Measurements from ENCODE around the gene EEPD1.
"Not testable (repeated sequence)": the region's sequence is repeated elsewhere in the genome, so short reads cannot be mapped to it uniquely, and the experiment has no call there.

The EEPD1 gene

DNA sequence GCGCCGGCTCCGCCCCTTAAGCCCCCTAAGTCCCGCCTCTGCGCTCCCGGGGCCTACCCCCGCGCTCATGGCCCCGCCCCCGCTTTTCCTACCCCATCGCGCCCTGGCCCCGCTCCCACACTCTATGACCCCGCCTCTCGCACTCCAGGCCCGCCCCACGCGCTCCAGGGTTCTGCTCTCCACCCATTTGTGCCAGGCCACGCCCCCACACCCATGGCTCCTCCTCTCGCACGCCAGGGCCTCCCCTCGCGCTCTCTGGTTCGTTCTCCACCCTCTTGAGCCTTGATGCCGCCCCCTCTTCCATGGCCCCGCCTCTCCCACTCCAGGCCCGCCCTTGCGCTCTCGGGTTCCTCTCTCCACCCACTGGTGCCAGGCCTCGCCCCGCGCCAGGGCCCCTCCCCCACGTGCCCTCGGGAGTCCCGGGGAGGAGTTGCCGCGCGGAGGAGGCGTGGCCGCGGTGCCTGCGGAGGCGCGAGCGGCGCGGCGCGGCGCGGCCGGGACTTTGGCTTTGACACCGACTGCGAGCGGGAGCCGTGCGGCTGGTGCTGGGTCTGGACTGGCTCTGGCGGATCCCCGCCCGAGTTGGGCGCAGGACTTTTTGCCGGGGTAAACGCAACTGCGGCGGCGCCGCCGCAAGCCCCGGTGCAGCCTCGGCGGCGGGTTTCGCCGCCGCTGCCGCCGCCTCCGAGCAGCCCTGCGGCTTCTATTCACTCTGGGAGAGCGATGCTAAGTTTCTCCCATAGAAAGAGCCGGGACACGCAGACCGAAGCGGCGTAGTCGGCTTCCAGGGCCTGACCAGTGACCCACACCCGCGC lies at the start of gene EEPD1:
Gene EEPD1 (plus strand): TSS at position 499 of the 815 bp plus-strand sequence. CDS start 1,071 bp downstream, outside the sequence.
- peak; percentile 100 for DNase-seq

DNA sequence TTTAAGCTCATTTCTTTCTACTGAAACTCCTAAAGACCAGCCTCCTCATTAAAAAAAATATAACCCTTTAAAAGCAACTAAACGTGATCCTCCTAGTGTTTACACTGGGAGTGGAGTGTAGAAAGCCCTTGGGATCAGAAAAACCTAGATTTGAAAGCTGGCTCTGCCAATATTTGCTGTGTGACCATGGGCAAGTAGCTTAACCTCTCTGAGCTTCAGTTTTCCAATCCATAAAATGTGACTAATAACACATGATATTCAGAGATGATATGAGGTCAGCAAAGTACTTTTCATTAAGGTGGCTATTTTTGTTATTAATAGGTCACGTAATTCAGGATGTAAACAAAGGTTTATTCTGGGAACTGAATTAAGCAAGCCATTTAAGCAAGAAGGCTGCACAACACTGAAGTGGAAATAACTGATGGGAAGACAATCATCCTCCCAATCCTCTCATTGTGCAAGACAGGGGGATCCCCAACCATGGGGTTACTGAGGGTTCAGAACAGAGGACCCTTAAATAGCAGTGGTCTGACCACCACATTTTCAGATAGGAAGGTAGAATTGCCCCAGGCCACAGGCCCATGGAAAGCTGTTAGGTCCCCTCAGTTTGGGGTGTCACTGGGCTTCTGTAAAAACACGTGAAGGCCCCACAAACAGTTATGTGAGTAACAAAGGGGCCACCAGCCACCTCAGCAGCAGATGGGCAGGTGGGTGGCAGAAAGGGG lies 49.1 kb upstream of the EEPD1 start:
- DNase-seq = no peak

DNA sequence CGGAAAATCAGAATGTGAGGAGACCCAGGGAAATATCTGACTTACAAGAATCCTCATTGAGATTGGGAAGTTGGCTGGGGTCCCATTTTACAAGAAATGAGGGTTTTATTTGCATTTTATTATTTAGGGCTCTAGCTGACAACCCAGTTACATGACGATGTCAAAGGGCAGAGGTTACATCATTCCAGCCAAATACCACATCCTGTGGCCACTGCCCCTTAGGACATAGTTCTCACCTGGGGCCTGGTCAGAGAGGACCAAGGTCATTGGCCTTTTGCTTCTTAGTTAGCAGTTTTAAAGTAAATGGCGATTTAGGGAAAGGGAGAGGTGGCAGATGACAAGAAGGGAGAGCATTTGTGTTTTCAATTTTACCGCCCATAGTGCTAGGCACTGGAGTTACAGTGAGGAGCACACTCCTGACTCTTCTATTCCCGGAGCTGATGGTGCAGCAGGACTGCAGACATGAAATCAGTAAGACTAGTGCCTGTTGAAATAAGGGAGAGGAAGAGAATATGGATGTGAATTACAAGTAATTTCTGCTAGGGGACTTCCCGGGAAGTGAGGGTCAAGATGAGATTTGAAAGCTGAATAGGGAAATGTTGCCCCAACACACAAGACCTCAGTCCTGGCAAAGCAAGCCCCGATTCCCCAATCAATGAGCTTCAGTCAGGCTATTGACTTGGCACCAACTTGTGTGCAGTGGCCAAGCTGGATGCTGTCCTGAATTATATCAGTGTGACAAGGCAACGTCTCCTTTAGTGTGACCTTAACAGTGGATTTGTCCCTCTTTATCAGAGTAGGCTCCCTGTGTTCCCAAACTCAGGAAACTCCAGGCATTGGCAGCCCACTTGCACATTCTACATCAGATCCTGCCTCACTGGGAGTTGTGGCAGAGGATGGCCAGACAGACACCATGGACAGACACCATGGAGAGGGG lies 45.8 kb upstream of the EEPD1 start:
- DNase-seq = not testable (repeated sequence)

DNA sequence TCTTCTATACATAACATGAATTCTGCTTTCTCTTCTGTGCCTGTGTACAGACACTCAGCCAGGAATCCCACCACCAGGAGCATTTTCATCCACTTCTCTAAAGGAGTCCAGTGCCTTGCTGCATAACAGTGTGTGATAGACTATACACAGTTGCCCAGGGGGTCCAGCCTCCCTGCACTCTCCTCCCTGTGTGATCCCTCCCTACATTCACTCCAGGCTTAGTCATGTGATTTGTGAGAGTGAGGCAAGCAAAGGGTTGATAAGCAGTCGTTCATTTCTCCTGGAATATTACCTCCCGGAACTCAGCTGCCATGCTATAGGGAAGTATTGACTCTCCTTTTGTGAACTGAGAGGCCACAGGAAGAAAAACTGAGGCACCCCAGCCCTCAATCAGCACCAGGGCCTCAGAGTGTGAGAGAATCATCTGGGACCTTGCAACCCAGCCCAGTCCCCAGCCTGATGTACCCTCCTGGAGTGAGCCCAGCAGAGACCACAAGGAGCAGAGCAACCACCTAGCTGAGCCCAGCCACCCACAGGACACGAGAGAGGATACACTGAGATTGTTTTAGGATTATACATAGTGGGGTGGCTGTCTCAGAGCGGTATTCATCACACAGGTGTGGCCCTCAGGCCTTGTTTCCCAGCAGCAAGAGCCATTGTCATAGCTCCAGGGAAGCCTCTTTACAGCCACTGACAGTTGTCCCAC lies 45.0 kb upstream of the EEPD1 start:
- DNase-seq = no peak

DNA sequence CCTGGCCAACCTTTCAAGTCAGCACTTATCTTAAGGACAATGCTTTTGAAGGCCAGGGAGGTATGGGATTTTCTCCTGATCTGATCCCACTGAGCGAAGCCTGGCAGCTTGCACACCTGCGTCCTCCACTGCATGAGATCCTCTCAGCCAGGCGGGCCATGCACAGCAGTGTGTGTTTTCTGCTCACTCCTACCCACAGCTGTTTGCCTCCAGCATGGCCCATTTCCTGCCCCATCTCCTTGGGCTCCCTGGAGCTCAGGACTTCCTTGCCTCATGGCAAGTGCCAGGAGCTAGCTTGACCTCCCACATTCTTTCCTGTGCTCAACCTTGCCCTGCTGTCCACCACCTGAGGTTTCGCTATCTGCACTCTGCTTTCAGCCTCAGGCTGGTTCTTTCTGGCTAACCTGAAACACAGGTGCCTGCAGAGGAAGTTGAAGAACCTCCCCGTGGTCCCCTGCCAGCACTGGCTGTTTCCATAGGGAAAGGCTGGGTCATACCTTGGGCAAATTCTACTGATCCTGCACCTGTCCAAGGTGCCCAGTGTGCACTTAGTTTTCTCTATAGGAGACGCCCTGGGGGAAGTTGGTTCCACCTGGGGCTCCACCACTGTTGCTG lies 43.9 kb upstream of the EEPD1 start:
- no peak for DNase-seq

DNA sequence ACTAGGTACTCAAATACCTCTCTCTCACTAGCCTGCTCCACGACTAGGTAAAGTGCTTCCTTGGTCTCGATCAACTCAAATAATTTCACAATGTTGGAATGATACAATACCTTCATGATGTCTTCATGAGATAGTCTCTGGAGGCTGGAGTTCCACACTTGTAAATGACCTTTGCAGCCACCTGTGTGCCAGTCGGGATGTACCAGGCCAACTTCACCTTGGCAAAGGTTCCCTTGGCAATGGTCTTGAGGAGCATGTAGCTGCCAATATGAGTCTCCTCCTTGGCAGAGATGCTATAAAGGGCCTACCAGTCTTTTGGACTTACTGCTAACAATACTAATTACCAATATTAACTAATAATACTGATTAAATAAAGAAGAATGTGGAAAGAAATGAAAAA lies 42.5 kb upstream of the EEPD1 start:
- DNase-seq = no peak

DNA sequence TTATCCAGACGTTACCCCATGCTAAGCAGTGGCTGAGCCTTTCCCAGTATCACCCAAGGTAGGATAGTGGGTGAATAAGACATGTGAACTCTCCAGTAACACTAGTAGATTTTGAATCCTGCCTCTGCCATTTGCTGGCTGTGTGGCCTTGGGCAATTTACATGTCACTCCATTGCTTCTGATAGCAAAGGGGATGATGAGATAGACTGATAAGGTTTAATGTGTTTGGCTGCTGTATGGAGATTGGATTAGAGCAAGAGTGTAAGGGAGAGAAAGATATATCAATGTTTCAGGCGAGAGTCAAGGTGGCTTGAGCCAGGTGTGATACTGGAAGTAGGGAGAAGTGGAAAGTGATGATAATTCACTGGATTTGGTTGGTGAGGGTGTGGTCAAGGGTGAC lies 40.1 kb upstream of the EEPD1 start:
- no peak for DNase-seq

DNA sequence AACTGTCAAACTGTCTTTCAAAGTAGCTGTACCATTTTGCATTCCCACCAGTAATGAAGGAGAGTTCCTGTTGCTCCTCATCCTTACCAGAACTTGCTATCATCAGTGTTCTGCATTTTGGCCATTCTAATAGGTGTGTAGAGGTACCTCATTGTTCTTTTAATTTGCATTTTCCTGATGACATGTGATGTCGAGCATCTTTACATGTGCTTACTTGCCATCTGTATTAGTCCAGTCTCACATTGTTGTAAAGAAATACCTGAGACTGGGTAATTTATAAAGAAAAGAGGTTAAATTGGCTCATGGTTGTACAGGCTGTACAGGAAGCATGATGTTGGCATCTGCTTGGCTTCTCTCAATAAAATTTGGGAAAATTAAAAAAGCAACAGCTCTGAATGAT lies 38.7 kb upstream of the EEPD1 start:
- DNase-seq = no peak

DNA sequence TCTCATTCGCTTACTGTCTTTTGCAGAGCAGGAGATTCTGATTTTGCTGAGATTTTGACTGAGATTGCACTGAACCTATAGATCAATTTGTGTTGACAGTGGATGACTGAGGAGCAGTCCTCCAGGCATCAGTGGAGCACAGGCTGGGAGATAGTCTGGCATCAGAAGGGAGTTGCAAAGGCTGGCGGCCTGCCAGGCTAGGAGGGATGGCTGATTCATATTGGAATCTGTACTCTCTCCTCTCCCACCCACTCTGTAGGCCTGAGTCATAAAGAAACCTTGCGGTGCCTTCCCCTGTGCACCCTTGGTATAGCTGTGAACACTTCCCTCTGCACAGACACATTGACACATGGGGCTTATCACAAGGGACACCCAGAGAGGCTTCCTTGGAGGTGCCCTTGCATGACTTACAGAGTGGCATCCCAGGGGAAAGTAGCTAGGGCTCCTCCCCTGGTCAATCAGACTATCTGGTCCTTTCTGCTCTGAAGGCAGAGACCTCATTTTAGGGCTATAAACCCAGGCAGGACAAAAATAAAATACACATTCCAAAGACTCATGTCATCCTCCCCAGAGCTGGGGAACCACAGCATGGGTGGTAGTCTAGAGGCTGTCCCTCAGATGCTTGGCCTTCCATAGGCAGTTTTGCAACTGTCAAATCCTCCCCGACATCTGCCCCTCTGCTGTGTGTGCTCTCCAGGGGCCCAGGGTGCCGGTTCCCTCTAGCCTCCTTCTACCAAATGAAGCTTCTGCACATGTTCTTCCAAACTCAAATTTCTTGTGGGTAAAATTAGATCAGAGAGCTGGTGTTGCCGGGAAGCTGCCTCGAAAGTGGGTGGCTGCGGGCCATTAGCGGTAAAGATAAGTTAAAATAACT lies 37.4 kb upstream of the EEPD1 start:
- no peak for DNase-seq

DNA sequence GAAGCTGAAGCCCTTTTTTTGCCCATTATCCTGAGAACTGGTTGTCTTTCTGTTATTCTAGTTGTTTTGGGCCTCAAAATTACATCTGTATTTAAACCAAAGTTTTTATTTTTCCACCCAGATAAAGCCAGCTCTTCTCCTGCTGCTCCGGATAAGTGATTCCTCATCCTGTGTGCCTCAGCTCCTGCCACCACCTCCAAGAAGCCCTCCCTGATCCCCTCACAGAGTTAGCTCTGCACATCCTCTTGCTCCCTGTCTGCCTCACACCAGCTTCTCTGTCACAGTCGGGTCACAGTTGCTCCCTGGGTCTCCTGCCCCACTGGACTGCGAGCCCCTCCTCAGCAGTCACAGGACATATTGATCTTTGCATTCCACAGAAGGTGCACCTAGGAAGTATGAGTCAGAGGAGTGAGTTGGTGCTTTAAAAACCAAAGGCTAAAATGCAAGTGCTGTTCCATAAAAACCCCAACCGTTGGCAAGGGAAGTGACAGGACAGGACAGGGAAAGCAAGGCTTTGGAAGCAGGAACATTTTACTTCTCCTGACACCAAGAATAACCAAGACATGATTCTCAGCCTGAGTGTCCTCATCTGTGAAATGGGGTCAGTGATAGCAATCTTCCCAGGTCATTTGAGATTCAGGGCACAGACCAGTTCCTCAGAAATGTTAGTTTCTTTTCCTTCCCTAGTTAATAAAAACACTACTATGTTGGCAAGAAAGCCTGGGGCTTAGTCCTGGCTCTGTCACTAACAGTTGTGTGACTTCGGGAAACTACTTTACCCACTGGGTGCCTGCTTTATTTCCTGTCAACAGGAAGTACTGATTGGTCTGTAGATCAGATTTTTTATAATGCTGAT lies 36.5 kb upstream of the EEPD1 start:
- DNase-seq = no peak

DNA sequence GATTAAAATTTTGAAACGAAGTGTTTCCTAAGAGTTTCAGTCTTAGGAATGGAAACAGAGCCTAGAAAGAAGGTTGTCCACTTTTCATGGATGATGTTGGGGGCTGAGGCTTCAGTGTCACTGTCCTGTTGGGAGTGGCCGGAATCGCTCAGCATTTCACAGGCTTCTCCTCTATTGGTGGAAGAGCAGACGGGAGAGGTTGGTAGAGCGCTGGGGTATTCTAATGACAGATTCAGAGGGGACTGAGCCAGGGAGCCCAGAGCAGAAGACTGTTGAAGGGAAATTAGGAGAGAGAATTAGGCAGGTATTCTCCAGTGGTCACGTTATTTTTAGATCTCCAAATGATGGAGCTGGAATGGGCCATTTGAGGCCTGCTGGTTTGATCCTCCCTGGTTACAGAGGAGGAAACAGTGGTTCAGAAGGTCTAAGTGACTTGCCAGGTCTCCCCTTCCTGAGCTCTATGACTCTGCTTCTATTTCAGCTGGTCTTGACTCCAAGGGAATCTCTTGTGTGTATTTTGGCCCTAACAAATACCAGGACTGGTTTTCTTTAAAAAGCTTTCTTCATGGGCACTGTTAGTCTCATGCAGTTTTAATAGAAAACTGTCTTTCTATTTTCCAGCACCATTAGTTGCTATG lies 35.7 kb upstream of the EEPD1 start:
- no peak for DNase-seq

DNA sequence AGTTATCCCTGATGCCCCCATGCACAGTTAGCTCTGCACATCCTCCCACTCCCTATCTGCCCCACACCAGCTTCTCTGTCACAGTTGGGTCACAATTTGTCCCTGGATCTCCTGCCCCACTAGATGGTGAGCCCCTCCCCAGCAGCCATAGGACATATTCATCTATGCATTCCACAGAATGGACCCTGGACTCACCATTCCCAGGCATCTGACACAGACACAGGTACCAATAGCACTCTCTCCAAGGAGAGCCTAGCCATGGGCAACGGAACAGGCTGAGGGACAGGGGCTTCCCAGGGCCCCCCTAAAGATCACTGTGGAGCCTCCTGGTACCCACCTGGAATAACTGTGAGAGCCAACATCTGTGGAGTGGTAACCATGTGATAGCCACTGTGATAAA lies 34.7 kb upstream of the EEPD1 start:
- no peak for DNase-seq

DNA sequence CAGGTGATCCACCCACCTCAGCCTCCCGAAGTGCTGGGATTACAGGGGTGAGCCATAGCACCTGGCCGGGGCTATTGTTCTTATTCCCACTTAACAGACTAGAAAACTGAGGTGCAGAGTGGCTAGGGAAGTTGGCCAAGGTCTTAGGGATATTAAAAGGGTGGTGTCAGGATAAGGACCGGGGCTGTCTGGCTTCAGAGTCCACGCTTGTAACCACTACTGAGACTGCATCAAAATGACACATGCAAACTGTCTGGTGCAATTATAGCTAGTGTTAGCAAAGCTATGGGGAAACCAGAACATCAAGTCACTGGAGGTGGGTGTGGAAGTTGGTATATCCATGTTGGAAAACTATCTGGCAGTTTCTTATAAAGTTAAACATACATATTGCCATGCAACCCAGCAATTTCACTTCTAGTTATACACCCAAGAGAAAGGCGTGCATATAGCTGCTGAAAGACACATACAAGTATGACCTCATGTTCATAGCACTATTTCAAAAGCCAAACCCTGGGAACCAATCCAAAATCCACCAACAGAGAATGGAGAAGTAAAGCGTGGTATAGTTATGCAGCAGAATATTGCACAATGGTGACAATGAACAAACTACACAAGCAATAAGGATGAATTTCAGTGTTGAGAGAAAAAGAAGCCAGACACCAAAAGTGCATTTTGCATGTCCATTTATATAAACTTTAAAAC lies 33.9 kb upstream of the EEPD1 start:
- DNase-seq = no peak

DNA sequence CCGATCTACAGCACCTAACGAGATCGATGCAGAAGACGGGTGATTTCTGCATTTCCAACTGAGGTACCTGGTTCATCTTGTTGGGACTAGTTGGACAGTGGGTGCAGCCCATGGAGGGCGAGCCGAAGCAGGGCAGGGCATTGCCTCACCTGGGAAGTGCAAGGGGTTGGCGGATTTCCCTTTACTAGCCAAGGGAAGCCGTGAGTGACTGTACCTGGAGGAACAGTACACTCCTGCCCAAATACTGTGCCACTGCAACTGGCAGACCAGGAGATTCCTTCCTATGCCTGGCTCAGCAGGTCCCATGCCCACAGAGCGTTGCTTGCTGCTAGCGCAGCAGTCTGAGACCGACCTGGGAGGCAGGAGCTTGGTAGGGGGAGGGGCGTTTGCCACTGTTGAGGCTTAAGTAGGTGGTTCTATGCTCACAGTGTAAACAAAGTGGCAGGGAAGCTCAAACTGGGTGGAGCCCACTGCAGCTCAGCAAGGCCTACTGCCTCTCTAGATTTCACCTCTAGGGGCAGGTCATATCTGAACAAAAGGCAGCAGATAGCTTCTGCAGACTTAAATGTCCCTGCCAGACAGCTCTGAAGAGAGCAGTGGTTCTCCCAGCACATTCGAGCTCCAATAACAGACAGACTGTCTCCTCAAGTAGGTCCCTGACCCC lies 32.9 kb upstream of the EEPD1 start:
- not testable (repeated sequence) for DNase-seq

DNA sequence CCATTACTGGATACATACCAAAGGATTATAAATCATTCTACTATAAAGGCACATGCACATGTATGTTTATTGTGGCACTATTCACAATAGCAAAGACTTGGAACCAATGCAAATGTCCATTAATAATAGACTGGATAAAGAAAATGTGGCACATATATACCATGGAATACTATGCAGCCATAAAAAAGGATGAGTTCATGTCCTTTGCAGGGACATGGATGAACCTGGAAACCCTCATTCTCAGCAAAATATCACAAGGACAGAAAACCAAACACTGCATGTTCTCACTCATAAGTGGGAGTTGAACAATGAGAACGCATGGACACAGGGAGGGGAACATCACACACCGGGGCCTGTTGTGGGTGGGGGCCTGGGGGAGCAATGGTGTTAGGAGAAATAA lies 27.4 kb upstream of the EEPD1 start:
- not testable (repeated sequence) for DNase-seq

DNA sequence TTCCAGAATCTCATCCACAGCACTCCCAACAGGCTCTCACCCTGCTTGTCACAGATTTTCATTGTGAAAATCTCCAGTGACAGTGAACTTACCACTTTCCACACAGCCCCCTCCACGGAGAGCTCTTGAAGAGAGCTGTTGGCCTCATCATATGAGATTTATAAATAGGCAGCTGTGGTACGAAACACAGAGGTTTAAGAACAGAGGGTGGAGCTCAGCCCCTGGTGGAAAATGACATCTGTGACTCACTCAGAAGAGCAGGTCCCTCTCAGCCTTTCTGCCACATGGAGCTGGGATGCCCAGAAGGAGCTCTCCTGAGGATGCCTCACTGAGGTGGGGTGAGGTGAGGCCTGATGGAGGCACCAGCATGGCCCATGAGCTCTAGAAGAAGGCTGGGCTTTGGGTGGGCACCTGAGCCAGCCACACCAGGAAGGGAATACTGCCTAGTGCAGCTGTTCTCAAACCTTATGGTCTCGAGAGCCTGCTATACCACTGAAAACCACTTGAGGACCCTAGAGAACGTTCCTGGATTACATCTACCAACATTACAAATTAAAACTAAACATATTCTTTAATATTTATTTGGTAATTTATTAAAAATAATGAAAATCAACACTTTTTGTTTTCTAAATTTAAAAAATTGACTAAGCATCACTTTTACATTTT lies 25.8 kb upstream of the EEPD1 start:
- DNase-seq = no peak

DNA sequence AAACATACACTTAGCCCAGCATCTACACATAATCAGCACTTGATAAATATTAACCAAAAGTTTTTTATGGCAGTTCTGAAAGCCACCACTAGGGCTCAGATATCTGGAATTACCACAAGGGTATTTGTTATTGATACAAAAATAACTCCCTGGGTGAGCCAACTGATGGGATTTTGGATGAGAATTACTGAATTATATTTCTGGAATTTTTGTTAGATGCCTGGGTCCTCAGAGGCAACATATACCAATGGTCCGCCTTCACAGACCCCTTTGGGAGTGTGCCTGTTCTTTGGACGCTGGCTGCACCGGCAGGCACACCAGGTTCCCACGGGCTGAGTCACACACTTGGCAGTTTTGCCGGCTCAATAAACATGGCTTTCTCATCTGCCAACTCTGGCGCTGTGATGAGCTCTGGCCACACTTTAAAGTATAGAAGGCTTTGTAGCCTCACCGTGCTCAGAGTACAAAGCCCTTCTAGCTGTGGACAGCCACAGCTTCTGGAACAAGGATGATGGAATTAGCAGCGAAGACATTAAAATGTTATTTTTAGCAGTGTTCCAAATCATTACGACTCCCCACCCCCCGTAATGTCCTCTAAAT lies 24.5 kb upstream of the EEPD1 start:
- DNase-seq = no peak
